NCI-H1092 treated with DMSO at 0.1 percent for 48 hours (cell line): Measurements from ENCODE around the gene LYST.
"Not testable (repeated sequence)": the region's sequence is repeated elsewhere in the genome, so short reads cannot be mapped to it uniquely, and the experiment has no call there.

Source experiments
- DNase-seq: peaks from one replicate; lab custom pipeline; 2025; lab: John Stamatoyannopoulos, UW

The LYST gene, protein sequence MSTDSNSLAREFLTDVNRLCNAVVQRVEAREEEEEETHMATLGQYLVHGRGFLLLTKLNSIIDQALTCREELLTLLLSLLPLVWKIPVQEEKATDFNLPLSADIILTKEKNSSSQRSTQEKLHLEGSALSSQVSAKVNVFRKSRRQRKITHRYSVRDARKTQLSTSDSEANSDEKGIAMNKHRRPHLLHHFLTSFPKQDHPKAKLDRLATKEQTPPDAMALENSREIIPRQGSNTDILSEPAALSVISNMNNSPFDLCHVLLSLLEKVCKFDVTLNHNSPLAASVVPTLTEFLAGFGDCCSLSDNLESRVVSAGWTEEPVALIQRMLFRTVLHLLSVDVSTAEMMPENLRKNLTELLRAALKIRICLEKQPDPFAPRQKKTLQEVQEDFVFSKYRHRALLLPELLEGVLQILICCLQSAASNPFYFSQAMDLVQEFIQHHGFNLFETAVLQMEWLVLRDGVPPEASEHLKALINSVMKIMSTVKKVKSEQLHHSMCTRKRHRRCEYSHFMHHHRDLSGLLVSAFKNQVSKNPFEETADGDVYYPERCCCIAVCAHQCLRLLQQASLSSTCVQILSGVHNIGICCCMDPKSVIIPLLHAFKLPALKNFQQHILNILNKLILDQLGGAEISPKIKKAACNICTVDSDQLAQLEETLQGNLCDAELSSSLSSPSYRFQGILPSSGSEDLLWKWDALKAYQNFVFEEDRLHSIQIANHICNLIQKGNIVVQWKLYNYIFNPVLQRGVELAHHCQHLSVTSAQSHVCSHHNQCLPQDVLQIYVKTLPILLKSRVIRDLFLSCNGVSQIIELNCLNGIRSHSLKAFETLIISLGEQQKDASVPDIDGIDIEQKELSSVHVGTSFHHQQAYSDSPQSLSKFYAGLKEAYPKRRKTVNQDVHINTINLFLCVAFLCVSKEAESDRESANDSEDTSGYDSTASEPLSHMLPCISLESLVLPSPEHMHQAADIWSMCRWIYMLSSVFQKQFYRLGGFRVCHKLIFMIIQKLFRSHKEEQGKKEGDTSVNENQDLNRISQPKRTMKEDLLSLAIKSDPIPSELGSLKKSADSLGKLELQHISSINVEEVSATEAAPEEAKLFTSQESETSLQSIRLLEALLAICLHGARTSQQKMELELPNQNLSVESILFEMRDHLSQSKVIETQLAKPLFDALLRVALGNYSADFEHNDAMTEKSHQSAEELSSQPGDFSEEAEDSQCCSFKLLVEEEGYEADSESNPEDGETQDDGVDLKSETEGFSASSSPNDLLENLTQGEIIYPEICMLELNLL (N-terminal part only)

DNA sequence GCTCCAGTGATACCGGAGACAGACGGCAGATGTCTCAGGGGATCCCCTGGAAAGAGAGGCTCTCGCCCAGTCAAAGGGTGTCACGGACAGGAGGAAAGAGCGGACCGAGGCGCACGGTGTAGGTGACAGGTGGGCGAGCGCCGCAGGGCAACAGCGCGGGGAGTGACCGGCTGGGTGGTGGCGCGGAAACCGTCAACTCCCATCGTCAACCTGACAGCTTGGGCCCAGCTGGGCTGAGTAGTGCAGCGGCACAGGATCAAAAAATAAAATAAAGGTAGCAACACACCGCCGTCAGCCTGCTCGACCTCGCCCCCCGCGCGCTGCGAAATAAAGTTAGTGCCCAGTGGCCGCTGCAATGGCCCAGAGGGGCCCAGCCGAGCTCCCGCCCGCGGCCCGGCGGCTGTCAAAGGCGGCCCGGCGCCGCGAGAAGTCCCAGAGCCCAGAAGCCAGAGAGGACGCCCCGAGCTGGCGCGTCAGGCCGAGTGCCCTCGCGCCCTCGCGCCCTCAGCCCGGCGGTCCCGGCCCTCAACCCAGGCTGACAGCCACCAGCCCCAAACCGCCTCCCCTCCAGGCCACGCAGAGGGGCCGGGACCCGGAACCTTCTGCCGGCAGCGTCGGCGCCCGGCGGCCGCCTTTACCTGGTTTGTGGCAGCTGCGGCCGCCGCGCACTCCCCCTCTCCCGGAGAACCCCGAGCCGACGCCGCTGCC is at the start of gene LYST:
TSS of gene LYST (minus strand) at position 702 of the 708 bp plus-strand sequence. CDS start 36,489 bp downstream, outside the sequence.
- peak; percentile 86 for DNase-seq

DNA sequence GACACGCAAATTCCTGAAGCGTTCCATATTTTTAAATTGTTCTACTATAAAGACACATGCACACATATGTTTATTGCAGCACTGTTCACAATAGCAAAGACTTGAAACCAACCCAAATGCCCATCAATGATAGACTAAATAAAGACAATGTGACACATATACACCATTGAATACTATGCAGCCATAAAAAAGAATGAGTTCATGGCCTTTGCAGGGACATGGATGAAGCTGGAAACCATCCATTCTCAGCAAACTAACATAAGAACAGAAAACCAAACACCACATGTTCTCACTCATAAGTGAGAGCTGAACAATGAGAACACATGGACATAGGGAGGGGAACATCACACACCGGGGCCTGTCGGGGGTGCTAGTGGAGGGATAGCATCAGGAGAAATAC is 48.8 kb upstream of the LYST start:
- not testable (repeated sequence) for DNase-seq

DNA sequence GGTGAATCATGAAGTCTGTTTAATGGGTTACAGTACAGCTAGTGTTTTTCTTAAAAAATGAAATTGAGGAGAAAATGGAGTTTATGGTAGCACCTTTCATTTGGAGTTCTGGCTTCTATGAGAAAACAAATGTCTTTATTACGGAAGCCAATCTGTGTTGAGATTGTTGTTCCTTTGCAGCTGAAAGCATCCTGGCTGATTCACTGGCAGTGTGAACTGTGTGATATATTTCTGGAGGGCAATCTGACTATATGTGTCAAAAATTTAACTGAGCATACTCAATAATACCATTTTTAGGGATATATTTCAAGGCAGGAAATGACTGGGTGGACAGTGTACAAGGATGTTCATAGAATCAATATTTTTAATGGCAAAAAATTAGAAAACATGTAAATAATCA is 46.6 kb upstream of the LYST start:
- no peak for DNase-seq

DNA sequence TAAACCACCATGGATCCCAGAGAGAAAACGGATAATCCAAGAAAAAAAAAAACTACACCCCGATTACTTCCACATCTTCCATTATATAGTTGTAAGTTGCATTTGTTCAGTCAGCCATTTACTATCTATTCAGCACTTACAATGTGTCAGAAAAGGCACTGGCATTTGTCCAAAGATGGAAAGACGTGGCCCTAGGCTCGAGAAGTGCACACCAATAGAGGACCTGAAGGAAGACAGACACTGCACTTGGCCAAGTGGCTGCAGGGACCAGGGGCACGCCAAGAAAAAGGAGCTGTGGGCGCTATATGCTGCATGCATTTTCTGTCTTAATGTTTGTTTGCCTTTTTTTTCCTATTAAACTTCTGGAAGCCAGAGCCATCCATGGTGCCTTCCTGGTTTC is 45.2 kb upstream of the LYST start:
- no peak for DNase-seq

DNA sequence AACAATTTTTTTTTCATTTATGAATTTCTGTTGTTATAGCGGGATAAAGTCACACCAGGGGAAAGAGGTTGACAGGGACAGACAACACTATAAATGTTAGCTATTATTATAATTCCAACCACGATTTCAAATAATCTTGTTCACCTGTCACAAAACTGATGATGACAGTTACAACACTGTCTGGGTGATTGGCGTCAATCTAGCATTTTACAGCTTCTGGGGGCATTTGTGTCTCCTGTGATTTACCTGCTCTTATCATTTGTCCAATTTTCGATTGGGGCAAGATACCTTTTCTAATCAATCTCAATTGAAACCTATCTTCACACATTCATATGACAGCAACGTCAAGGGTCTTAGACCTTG is 44.6 kb upstream of the LYST start:
- DNase-seq = no peak

DNA sequence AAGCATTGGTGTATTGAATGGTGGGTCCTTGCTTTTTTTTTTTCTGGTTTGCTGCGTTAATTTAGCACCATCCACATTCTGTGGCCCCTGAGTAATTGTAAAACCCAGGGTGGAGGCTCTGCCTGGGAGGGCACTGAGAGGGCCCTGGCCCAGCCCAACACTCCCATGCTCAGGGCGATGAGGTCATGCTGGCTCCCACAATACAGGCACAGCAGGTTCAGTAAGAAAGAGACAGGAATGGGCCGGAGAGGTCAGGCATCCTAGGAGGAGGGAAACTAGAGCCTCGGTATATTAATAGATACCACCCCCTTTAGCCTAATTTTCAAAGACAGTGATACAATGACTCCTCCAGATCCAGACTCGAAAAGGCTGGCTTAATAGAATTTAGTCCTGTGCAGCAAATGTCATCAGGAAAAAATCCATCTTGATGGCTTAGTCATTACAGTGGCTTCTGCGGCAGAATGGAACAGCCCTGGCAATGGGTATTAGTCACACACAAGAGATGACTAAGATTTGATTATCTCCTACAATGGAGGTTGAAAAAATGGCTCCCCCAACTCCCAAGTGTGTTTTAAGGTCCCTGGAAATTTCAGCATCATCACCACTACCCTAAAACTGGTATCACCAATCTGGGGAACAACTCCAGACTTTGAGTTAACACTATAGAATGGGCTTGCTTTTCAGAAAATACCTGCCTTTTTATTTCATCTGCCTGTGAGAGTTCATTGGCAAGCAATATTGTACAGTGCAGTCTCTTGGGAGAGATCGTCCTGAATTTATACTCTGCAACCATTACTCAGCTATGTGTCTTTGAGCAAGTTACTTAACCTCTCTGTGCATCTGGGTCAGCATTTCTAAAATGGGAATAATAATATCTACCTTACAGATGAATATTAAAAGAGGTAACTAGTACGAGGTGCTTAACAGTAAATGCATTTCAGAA is 43.9 kb upstream of the LYST start:
- DNase-seq = no peak

DNA sequence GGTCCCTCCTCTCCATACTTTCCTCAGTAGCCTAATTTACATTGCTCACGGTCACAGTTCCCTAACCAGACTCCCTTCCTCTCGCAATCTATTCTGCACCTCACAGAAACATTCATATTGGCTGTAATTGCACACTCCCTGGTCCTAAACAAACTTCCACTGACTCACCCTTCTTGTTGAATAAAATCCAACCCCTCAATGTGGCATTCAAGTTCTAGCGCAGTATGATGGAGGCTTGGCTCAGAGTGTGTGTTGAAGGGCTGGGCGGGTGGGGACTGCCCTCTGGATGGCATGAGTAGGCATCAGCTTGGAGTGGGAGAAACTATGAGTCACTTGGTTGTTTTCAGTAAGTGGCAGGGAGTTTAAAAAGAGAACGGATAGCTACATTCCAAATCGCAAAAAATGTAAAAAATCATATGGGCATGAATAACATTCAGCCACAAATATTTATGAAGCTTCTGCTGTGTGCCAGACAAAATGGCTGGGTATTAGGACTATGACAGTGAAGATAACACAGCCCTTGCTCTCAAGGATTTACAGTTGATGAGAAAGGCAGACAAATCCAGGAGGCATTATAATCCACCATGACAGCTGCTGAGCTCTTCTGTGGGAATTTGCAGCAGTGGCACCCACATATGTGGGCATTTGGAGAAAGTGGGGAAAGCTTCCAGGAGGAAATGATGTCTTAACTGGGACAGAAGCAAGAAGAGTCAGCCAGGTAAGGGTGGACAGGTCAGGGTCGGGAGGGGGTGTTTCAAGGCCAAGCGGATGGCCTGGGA is 42.2 kb upstream of the LYST start:
- DNase-seq = no peak

DNA sequence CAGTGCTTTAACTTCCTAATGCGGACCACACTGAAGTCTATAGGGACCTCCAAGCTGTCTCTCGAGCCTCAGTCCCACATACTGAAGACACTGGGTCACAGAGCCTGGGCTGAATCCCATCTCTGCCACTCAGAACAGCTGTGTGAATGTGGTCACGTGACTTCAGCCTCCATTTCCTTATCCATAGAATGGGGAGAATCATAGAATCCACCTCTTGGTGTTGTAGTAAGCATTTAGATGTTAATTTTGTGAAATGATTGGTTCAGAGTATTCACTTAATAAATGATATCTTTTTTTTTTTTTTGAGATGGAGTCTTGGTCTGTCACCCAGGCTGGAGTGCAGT is 41.2 kb upstream of the LYST start:
- no peak for DNase-seq

DNA sequence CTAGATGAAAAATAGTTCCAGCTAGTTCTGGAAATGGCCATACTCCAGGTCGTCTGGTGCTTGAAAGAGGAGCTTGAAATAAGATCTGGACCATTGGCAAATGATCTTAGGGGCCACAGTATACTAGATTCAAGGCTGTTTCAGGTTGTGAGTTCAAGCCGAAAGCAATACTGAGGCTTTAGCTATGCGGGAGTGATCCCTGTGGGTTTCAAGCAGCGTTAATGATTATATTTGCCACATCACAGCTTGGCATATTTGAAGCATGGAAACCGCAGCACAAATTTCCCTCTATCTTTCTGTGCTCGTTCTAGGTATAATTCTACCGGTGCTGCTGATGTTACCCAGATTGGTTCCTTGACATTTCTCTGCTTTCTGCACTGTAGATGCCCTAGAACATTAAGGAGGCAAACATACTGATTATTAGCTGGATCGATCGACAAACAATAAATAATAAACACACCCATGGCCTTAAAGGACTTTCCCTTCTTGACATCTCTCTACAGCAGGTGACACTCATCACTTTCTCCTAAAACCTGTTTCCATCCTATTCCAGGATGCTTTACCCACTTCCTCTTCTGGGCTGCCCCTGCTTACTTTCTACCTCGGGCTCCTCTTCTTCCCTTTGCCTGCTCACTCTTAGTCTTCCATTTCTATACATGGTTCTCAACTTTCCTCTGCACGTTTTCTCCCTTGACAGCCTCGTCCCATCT is 40.6 kb upstream of the LYST start:
- no peak for DNase-seq

DNA sequence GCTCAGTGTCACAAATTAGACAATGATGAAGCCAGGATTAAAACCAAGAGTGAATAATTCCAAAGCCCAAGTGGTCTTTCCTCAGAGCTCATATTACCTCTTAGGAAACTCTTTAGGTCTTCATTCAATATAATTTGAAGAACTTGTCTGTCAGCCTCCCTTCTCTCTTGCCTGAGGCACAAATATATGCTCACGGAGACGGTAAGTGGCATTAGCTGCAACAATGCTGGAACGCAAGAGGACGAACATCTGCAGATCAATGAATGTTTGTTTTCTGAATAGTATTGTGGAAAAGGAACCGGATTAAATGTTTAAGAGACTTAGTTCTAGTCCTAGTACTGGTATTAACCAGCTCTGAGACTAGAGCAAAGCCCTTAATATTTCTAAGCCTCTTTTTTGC is 39.7 kb upstream of the LYST start:
- no peak for DNase-seq

DNA sequence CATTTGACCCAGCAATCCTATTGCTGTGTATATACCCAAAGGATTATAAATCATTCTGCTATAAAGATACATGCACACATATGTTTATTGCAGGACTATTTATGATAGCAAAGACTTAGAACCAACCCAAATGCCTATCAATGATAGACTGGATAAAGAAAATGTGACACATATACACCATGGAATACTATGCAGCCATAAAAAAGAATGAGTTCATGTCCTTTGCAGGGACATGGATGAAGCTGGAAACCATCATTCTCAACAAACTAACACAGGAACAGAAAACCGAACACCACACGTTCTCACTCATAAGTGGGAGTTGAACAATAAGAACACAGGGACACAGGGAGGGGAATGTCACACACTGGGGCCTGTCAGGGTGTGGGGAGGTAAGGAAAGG is 37.1 kb upstream of the LYST start:
- not testable (repeated sequence) for DNase-seq

DNA sequence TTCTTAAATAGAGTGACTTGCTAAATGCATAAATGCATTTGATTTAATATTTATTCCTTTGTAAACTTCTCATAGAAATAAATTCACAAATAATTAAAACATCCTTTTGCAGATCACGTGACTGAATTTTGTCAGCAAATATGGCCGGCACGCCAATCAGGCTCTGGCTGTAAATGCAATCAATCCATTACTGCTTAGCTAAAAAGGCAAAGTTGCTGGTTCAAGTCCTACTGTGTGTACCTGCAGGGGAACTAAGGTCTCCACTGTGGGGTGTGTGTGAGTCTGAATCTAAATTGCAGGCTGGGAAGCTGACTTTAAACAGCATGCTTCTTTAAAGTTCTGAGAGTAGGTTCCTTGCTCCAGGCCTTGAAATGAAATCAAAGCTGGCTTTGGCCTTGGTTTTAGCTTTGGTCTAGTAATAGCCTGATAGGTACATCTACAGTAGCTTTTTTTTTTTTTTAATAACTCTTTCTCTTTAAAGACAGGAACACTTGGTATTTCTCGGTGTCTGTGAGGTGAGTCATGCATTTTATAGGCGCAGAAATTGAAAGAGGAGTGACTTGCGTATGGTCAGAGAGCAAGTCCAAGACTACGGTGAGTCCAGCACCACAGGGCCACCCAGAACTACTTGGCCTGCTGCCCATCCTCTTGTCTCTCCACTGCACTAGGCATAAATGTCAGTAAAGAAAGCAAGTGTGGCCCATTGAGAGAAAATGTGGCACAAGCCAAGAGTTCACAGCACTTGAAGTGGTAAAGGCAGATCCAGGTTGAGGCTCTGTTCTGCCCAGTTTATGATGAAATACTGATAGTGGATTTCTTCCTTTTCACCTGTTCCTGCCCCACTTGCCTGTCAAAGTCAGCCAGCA is 36.2 kb upstream of the LYST start:
- peak; percentile 14 for DNase-seq

DNA sequence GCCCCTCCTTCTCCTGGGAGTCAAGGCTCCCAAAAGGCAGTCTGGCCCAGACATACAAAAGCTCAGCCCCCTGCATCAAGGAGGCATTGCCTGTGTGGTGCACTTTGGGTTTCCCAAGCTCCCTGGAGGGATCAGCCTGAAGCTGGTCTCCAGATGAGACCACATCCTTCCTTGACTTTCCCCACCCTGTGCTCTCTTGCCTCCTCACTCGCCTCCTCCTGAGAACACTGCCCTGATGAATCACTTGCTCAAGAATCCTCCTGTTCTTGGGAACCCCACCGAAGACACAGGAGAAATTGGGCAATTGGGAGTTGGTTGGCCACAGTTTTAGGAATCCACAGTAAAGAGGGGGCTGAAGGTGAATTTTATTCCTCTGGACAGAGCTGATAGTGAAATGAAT is 34.8 kb upstream of the LYST start:
- no peak for DNase-seq

DNA sequence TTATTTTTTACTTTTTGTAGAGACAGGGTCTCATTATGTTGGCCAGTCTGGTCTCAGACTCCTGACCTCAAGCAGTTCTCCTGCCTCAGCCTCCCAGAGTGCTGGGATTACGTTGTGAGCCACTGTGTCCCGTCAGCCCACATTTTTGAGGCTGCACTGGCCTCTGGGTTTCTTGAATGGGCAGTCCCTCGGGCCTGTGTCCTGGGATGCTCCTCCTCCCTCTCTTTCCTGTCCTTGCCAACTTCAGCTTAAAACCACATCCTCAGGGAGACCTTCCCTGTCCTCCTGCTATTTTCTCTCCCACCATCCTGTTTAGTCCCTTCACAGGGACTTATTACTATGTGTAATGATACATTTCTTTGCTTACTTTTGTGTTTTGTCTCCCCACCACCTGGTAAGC is 31.4 kb upstream of the LYST start:
- no peak for DNase-seq

DNA sequence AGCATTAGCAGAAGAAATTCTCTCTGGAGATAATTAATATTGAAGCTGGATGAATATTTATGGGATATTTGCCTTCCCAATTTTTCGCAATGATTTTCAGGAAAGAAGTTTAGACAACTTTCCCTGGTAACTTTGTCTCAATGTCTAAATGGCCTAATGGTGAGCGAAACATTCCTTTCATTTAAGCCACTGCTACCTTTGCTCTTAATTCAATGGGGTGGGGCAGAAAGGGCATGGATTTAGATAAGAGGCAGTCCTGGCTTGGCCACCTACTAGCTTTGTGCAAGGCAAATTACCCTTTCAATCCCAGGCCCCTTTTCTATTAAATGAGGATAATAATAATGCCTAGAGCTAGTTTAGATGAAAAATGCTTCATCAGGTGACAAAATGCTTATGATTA is 27.1 kb upstream of the LYST start:
- no peak for DNase-seq

DNA sequence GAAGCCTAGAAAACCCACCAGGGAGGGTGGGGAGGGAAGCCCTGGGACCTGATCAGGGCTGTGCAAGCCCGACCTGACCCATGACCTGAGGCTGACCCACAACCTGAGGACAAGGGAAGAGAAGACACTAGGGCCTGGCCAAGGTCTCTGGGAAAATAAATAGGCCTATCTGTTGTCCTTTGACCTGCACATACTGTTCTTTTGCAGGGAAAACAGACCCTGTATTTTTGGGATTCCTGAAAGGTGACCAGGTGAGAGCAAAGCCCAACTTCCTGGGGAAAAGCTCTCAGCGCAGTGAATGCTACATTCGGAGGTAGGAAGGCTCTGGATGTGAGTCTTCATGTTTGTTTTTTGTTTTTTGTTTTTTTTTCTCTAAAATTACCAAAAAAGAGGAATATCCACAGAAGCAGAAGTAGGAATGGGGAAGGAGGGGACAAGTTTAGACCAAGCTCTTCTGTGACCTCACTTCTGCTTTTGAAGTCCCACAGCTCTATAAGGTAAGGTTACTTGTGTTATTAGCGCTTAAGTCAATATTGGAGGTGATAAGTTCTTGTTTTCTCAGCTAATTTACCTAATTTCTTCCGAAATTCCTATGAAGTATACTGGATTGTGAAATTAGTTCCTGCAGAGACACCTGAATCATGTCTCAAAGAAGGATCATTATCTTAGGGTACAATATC is 26.2 kb upstream of the LYST start:
- no peak for DNase-seq

DNA sequence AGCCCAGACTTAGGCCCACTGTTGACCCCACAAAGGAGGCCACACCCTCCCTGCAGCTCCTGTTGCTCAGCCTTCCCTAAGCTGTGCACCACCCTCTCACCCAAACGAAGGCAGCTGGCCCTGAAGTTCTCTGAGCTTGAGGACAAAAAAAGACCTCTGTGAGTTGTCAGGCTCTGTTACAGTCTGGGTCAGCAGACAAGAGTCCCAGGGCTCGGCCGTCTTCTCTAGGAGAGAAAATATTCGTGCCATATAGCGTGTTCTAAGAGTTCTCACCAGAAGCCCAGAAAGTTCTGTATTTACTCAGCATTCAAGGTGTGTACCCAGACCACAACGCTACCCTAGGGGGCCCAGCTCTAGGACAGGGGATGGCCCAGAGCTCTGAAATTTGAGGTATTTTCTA is 25.5 kb upstream of the LYST start:
- no peak for DNase-seq
